ENCODE measurements around the gene TMEM79. TPM values are rescaled to one million over a fixed set of nuclear protein-coding genes. Genes with fewer than 3 reads are reported as not detected.

The TMEM79 gene
- total RNA-seq, 1 experiment from 2014 or later = 5.5 TPM

- intact Hi-C loops (cut with micrococcal nuclease; ENCODE audit: unreplicated experiment) (no loop called here), in situ Hi-C loops (cut with HindIII; ENCODE audit: low pct_unique_long_range_greater_than_20kb, low sequenced_read_pairs) (no loop called here)
- no peak for DNase-seq (ENCODE audit: low read depth, low spot score)
- Histone ChIP-seq H3K4me3 (ENCODE audit: low read depth in 2 of 2, low read length in 2 of 2) (no peak overlapping the region), H3K4me1 (ENCODE audit: control insufficient read depth, insufficient read depth, low read length) (peaks cover 9% of the 10 kb centered on the region), H3K36me3 (ENCODE audit: control insufficient read depth, insufficient read depth, low read length) (no peaks in the 10 kb centered on the region), H3K27ac (ENCODE audit: low read length) (no peak overlapping the region), H3K9me3 (ENCODE audit: control insufficient read depth, insufficient read depth, low read depth, low read length) (no peaks in the 10 kb centered on the region), H3K27me3 (ENCODE audit: control insufficient read depth, insufficient read depth, low read length) (no peaks in the 10 kb centered on the region)
- CTCF ChIA-PET = no interaction called here
- POLR2A ChIA-PET = no interaction called here
- 0 out of 2 replicates have a peak, but pooled peaks have one; percentile 9 for ATAC-seq
- BruUV-seq (replicated peaks) = no TSS peak
- no peak for TF ChIP-seq TCF7L2 (IDR thresholded peaks at IDR 0.05; ENCODE audit: low read depth, low read length)
- TF ChIP-seq, protein P1, sequence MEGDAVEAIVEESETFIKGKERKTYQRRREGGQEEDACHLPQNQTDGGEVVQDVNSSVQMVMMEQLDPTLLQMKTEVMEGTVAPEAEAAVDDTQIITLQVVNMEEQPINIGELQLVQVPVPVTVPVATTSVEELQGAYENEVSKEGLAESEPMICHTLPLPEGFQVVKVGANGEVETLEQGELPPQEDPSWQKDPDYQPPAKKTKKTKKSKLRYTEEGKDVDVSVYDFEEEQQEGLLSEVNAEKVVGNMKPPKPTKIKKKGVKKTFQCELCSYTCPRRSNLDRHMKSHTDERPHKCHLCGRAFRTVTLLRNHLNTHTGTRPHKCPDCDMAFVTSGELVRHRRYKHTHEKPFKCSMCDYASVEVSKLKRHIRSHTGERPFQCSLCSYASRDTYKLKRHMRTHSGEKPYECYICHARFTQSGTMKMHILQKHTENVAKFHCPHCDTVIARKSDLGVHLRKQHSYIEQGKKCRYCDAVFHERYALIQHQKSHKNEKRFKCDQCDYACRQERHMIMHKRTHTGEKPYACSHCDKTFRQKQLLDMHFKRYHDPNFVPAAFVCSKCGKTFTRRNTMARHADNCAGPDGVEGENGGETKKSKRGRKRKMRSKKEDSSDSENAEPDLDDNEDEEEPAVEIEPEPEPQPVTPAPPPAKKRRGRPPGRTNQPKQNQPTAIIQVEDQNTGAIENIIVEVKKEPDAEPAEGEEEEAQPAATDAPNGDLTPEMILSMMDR (IDR thresholded peaks at IDR 0.05) = no peak
- TF ChIP-seq POLR2AphosphoS5 (IDR thresholded peaks at IDR 0.05; ENCODE audit: low read depth, low read length) = no peak
These were observed 40.0 kb upstream of the TMEM79 start for GRCh38 chr1:156244126-156244525.

GRCh38 chr1:156244712-156245111, 39.4 kb upstream of the TMEM79 start:
- Histone ChIP-seq H3K4me1 (ENCODE audit: control insufficient read depth, insufficient read depth, low read length) (peaks cover 9% of the 10 kb centered on the region), H3K9me3 (ENCODE audit: control insufficient read depth, insufficient read depth, low read depth, low read length) (no peaks in the 10 kb centered on the region), H3K27ac (ENCODE audit: low read length) (no peak overlapping the region), H3K27me3 (ENCODE audit: control insufficient read depth, insufficient read depth, low read length) (no peaks in the 10 kb centered on the region), H3K4me3 (ENCODE audit: low read depth in 2 of 2, low read length in 2 of 2) (no peak overlapping the region), H3K36me3 (ENCODE audit: control insufficient read depth, insufficient read depth, low read length) (no peaks in the 10 kb centered on the region)
- DNase-seq (ENCODE audit: low read depth, low spot score) = no peak
- no TSS peak for BruUV-seq (replicated peaks)
- intact Hi-C loops (cut with micrococcal nuclease; ENCODE audit: unreplicated experiment) (no loop called here), in situ Hi-C loops (cut with HindIII; ENCODE audit: low pct_unique_long_range_greater_than_20kb, low sequenced_read_pairs) (no loop called here)
- no peak for ATAC-seq
- POLR2A ChIA-PET = no interaction called here
- TF ChIP-seq TCF7L2 (IDR thresholded peaks at IDR 0.05; ENCODE audit: low read depth, low read length) (no peak), POLR2AphosphoS5 (IDR thresholded peaks at IDR 0.05; ENCODE audit: low read depth, low read length) (no peak), SIN3A (IDR thresholded peaks at IDR 0.05; ENCODE audit: borderline replicate concordance, insufficient read depth, low read depth, low read length) (no peak)
- TF ChIP-seq, protein P1 (IDR thresholded peaks at IDR 0.05) = no peak
- TF ChIP-seq, protein P2, sequence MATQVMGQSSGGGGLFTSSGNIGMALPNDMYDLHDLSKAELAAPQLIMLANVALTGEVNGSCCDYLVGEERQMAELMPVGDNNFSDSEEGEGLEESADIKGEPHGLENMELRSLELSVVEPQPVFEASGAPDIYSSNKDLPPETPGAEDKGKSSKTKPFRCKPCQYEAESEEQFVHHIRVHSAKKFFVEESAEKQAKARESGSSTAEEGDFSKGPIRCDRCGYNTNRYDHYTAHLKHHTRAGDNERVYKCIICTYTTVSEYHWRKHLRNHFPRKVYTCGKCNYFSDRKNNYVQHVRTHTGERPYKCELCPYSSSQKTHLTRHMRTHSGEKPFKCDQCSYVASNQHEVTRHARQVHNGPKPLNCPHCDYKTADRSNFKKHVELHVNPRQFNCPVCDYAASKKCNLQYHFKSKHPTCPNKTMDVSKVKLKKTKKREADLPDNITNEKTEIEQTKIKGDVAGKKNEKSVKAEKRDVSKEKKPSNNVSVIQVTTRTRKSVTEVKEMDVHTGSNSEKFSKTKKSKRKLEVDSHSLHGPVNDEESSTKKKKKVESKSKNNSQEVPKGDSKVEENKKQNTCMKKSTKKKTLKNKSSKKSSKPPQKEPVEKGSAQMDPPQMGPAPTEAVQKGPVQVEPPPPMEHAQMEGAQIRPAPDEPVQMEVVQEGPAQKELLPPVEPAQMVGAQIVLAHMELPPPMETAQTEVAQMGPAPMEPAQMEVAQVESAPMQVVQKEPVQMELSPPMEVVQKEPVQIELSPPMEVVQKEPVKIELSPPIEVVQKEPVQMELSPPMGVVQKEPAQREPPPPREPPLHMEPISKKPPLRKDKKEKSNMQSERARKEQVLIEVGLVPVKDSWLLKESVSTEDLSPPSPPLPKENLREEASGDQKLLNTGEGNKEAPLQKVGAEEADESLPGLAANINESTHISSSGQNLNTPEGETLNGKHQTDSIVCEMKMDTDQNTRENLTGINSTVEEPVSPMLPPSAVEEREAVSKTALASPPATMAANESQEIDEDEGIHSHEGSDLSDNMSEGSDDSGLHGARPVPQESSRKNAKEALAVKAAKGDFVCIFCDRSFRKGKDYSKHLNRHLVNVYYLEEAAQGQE (IDR thresholded peaks at IDR 0.05; ENCODE audit: insufficient read depth in 1 of 2, low read depth in 2 of 2, low read length in 1 of 2) = no peak
- CTCF ChIA-PET = no interaction called here

Data from Panc1 (cell line).